Hepatocyte (in vitro differentiated cells): Measurements from ENCODE around the gene PRDX3.

Experiments
- EZH2 ChIP-seq: fragments of 200-600 bp; sonication (generic); IDR thresholded peaks from 2 replicates; pipeline ENCODE4 v1.6.1; 2016; ENCODE audit warnings: antibody characterized with exemption, mild to moderate bottlenecking, borderline replicate concordance
- TF ChIP-seq, protein P1 (sequence below): fragments of 200-600 bp; sonication (generic); IDR thresholded peaks from 2 replicates; pipeline ENCODE4 v1.5.1; 2016; ENCODE audit warnings: antibody characterized with exemption, mild to moderate bottlenecking; ENCODE audit not compliant: poor library complexity

DNA sequence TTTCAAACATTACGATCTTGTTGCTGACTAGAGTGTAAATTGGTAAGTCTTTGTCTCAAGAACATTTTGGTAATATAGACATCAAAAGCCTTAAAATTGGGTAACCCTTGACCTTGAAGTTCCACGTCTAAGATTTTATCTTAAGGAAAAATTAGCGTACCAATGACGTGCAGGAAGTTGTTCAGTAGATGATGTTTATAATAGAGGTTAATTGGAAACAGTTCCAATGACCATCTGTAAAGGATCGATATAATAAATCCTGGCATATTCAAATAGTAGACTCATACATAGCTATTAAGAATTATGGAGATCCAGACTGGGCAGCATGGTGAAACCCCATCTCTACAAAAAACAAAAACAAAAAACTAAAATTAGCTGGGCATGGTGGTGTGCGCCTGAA lies 49.2 kb upstream of the PRDX3 start:
- TF ChIP-seq, protein P1, sequence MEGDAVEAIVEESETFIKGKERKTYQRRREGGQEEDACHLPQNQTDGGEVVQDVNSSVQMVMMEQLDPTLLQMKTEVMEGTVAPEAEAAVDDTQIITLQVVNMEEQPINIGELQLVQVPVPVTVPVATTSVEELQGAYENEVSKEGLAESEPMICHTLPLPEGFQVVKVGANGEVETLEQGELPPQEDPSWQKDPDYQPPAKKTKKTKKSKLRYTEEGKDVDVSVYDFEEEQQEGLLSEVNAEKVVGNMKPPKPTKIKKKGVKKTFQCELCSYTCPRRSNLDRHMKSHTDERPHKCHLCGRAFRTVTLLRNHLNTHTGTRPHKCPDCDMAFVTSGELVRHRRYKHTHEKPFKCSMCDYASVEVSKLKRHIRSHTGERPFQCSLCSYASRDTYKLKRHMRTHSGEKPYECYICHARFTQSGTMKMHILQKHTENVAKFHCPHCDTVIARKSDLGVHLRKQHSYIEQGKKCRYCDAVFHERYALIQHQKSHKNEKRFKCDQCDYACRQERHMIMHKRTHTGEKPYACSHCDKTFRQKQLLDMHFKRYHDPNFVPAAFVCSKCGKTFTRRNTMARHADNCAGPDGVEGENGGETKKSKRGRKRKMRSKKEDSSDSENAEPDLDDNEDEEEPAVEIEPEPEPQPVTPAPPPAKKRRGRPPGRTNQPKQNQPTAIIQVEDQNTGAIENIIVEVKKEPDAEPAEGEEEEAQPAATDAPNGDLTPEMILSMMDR, result no peak
- TF ChIP-seq EZH2, result no peak
